Measurements from ENCODE around the gene SSH3.

GRCh38 chr11:67290801-67291200 lies 12.5 kb upstream of the SSH3 start:
- TF ChIP-seq, protein P1, sequence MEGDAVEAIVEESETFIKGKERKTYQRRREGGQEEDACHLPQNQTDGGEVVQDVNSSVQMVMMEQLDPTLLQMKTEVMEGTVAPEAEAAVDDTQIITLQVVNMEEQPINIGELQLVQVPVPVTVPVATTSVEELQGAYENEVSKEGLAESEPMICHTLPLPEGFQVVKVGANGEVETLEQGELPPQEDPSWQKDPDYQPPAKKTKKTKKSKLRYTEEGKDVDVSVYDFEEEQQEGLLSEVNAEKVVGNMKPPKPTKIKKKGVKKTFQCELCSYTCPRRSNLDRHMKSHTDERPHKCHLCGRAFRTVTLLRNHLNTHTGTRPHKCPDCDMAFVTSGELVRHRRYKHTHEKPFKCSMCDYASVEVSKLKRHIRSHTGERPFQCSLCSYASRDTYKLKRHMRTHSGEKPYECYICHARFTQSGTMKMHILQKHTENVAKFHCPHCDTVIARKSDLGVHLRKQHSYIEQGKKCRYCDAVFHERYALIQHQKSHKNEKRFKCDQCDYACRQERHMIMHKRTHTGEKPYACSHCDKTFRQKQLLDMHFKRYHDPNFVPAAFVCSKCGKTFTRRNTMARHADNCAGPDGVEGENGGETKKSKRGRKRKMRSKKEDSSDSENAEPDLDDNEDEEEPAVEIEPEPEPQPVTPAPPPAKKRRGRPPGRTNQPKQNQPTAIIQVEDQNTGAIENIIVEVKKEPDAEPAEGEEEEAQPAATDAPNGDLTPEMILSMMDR (IDR thresholded peaks at IDR 0.05) = no peak
- no peak for TF ChIP-seq GABPA (IDR thresholded peaks at IDR 0.05; ENCODE audit: low read depth)
- no peak for TF ChIP-seq ELF1 (IDR thresholded peaks at IDR 0.05)
- no peak for TF ChIP-seq POLR2AphosphoS5 (IDR thresholded peaks at IDR 0.05; ENCODE audit: low read depth, low read length)
- TF ChIP-seq, protein P2, sequence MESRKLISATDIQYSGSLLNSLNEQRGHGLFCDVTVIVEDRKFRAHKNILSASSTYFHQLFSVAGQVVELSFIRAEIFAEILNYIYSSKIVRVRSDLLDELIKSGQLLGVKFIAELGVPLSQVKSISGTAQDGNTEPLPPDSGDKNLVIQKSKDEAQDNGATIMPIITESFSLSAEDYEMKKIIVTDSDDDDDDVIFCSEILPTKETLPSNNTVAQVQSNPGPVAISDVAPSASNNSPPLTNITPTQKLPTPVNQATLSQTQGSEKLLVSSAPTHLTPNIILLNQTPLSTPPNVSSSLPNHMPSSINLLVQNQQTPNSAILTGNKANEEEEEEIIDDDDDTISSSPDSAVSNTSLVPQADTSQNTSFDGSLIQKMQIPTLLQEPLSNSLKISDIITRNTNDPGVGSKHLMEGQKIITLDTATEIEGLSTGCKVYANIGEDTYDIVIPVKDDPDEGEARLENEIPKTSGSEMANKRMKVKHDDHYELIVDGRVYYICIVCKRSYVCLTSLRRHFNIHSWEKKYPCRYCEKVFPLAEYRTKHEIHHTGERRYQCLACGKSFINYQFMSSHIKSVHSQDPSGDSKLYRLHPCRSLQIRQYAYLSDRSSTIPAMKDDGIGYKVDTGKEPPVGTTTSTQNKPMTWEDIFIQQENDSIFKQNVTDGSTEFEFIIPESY (IDR thresholded peaks at IDR 0.05; ENCODE audit: borderline replicate concordance, low read depth) = no peak
- TF ChIP-seq MAX (IDR thresholded peaks at IDR 0.05; ENCODE audit: low read depth) = no peak
